ENCODE measurements around the gene NDUFB10. TPM values are rescaled to one million over a fixed set of nuclear protein-coding genes. Genes with fewer than 3 reads are reported as not detected.

Gene NDUFB10
- total RNA-seq, 1 donor from 2014 or later: 95.0 TPM

DNA sequence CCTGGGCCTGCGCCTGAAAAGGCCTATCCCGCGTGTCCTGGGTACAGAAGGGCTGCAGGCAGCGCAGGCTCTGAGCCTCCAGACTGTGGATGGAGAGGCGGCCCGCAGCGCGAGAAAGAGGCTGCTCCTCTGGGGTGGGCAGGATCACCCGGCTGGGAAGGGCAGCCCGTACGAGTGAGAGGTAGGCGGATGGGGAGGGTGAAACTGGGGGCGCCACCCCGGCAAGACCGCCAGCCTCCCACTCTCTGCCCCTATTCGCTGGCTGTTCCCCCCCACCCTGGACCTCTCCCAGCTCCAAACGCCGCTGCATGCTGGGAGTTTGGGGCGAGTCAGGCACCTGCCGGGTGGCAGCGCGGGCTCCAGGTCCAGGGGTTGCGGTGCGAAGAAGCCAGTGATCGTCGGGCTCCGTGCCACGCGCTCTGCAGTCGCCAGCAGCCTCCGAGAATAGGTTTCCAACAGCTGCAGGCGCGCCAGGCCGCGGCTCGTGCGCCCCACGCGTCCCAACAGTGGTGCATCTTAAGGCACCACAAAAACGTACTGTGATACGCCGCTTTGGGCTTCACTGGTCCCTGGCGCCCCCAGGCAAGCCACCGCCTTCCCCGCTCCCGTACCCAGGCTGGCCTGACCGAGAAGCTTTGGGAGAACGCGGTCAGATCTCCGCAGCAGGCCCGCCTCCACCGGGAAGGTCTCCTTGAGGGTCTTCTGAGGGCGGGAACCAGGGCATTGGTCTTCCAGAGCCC, 20.9 kb downstream of the NDUFB10 start:
- no peak for DNase-seq (ENCODE audit: low spot score in 2 of 2, unreplicated experiment in 2 of 2)
- Mint-ChIP-seq H3K27ac (no peak overlapping the region), H3K27me3 (ENCODE audit: low read depth) (peaks cover 51% of the 10 kb centered on the region)

GRCh38 chr16:1980770-1981087, 21.4 kb downstream of the NDUFB10 start:
- Mint-ChIP-seq H3K9me3 (no peaks in the 10 kb centered on the region), H3K4me1 (peaks cover 15% of the 10 kb centered on the region), H3K27me3 (ENCODE audit: low read depth) (peaks cover 51% of the 10 kb centered on the region), H3K36me3 (peaks cover 6% of the 10 kb centered on the region), H3K27ac (no peak overlapping the region), H3K4me3 (no peak overlapping the region)
- DNase-seq (ENCODE audit: low spot score in 2 of 2, unreplicated experiment in 2 of 2): no peak
- TF ChIP-seq, protein P1, sequence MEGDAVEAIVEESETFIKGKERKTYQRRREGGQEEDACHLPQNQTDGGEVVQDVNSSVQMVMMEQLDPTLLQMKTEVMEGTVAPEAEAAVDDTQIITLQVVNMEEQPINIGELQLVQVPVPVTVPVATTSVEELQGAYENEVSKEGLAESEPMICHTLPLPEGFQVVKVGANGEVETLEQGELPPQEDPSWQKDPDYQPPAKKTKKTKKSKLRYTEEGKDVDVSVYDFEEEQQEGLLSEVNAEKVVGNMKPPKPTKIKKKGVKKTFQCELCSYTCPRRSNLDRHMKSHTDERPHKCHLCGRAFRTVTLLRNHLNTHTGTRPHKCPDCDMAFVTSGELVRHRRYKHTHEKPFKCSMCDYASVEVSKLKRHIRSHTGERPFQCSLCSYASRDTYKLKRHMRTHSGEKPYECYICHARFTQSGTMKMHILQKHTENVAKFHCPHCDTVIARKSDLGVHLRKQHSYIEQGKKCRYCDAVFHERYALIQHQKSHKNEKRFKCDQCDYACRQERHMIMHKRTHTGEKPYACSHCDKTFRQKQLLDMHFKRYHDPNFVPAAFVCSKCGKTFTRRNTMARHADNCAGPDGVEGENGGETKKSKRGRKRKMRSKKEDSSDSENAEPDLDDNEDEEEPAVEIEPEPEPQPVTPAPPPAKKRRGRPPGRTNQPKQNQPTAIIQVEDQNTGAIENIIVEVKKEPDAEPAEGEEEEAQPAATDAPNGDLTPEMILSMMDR (IDR thresholded peaks at IDR 0.05; ENCODE audit: unreplicated experiment): no peak

More for the DNA sequence above, 20.9 kb downstream of the NDUFB10 start:
- H3K36me3 Mint-ChIP-seq: peaks cover 6% of the 10 kb centered on the region
- TF ChIP-seq, protein P1 (IDR thresholded peaks at IDR 0.05; ENCODE audit: unreplicated experiment): no peak
- peaks cover 12% of the 10 kb centered on the region for H3K4me1 Mint-ChIP-seq
- H3K9me3 Mint-ChIP-seq: no peaks in the 10 kb centered on the region
- no peak overlapping the region for H3K4me3 Mint-ChIP-seq

DNA sequence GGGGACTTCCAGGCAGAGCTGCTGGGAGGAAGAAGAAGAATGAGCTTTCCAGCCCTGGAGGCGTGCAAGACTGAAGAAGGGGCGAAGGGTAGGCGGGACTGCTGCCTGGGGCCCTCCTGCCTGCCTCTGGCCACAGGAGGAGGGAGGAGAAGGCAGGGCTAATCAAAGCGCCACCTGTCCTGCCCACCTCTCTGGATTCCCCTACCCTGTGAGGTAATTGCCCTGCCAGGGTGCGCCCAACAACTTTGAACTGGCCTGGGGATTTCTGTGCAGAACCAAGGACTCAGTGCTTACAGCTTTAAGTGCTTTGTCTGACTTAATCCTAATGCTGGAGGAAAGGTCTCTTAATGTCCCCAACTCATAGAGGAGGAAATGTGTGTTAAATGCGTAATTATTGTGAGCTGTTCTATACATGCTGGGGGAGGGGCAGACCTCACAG, 22.1 kb downstream of the NDUFB10 start, which contains the start of gene NOXO1:
Gene NOXO1 (minus strand): TSS at position 72 of the 439 bp plus-strand sequence. CDS start 290 bp downstream, outside the sequence.
- Mint-ChIP-seq H3K27ac (no peak within 1 kb of the TSS), H3K4me3 (peak within 1 kb of the TSS; percentile 29), H3K4me1 (peaks cover 15% of the 10 kb centered on the region), H3K9me3 (no peaks in the 10 kb centered on the region), H3K36me3 (peaks cover 5% of the 10 kb centered on the region), H3K27me3 (ENCODE audit: low read depth) (peaks cover 51% of the 10 kb centered on the region)
- TF ChIP-seq, protein P1 (IDR thresholded peaks at IDR 0.05; ENCODE audit: unreplicated experiment): no peak
- DNase-seq (ENCODE audit: low spot score in 2 of 2, unreplicated experiment in 2 of 2): no peak

GRCh38 chr16:1982013-1982433, 22.7 kb downstream of the NDUFB10 start:
- peaks cover 11% of the 10 kb centered on the region for H3K36me3 Mint-ChIP-seq
- H3K9me3 Mint-ChIP-seq: no peaks in the 10 kb centered on the region
- H3K4me1 Mint-ChIP-seq: peaks cover 15% of the 10 kb centered on the region
- H3K27ac Mint-ChIP-seq: no peak overlapping the region
- DNase-seq (ENCODE audit: low spot score in 2 of 2, unreplicated experiment in 2 of 2): no peak
- no peak overlapping the region for H3K4me3 Mint-ChIP-seq
- peaks cover 52% of the 10 kb centered on the region for H3K27me3 Mint-ChIP-seq (ENCODE audit: low read depth)
- TF ChIP-seq, protein P1 (IDR thresholded peaks at IDR 0.05; ENCODE audit: unreplicated experiment): no peak

GRCh38 chr16:1982991-1983543, 23.7 kb downstream of the NDUFB10 start:
- Mint-ChIP-seq H3K27ac (peak overlapping the region; percentile 30), H3K4me1 (peaks cover 15% of the 10 kb centered on the region)
- TF ChIP-seq, protein P1 (IDR thresholded peaks at IDR 0.05; ENCODE audit: unreplicated experiment): no peak

More at GRCh38 chr16:1982991-1983543, 23.7 kb downstream of the NDUFB10 start:
- H3K9me3 Mint-ChIP-seq: no peaks in the 10 kb centered on the region
- H3K36me3 Mint-ChIP-seq: peaks cover 9% of the 10 kb centered on the region
- no peak for DNase-seq (ENCODE audit: low spot score in 2 of 2, unreplicated experiment in 2 of 2)
- H3K4me3 Mint-ChIP-seq: peak overlapping the region; percentile 72
- H3K27me3 Mint-ChIP-seq (ENCODE audit: low read depth): peaks cover 52% of the 10 kb centered on the region
